Stimulated activated naive CD4-positive, alpha-beta T cell (primary cell): ENCODE measurements around the gene ZNF865.

Source experiments
- DNase-seq, 6 experiments: peaks; one replicate each; lab custom pipeline; 2025; lab: John Stamatoyannopoulos, UW

The ZNF865 gene

GRCh38 chr19:55605207-55605636 lies 225 bp upstream of the ZNF865 start:
- DNase-seq = peak; percentile 92 to 98 (median 96)

DNA sequence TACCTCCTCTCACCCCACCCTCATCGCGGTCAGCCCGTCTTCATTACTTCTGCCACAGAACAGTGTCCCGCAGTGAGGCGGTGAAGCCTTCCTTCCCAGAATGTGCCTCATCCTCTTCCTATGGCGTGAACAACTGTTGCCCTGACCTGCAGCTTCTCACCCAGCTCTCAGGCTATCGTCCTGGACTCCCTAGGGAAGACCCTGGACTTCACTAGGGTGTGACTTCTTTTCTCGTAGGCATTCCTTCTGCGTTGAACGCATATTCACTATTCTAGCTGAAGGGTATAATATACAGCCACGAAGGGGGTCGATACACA lies 982 bp downstream of the ZNF865 start:
- DNase-seq = no peak

GRCh38 chr19:55606817-55607216 lies 1.4 kb downstream of the ZNF865 start:
- DNase-seq = no peak

GRCh38 chr19:55609326-55609725 lies 3.9 kb downstream of the ZNF865 start:
- DNase-seq = no peak

- DNase-seq = no peak
Measured at GRCh38 chr19:55611300-55611982, 6.0 kb downstream of the ZNF865 start.

DNA sequence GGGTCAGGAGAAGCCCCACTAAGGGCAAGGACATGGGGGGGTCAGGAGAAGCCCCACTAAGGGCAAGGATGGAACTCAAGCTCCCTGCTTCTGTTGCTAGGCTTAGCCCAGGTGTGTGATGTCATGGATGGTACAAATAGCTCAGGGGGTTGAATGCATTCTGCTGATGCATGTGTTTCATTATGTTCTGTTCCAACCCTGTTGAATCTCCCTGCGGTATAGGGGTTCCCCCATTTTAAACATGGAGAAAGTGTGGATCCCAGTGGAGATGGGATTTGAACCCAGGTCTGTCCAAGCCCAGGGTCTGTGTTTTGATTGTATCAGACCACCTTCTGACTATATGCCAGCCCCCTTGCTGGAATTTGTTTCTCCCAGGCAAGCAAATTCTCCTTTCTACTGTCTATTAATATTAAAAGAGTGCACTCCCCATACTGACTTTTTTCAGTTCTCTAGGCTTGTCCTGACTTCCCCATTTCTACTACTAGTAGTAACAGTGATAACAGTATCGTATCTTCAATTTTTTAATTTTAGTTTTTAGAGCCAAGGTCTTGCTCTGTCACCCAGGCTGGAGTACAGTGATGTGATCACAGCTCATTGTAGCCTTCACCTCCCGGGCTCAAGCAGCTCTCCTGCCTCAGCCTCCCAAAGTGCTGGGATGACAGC lies 6.7 kb downstream of the ZNF865 start:
- DNase-seq = no peak

DNA sequence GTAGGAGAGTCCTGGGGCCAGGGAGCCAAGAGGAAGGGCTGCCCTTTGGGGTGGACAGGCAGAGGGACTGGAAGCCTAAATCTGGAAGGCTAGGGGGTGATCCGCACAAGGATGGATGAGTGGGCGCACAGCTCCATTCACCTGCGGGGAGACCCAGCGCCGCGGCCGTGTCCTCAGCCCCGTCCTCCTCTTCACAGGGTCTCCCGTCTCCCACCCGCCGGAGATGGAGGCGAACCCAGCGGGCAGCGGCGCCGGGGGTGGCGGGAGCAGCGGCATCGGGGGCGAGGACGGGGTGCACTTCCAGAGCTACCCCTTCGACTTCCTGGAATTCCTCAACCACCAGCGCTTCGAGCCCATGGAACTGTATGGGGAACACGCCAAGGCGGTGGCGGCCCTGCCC lies 7.9 kb downstream of the ZNF865 start:
- DNase-seq = no peak

DNA sequence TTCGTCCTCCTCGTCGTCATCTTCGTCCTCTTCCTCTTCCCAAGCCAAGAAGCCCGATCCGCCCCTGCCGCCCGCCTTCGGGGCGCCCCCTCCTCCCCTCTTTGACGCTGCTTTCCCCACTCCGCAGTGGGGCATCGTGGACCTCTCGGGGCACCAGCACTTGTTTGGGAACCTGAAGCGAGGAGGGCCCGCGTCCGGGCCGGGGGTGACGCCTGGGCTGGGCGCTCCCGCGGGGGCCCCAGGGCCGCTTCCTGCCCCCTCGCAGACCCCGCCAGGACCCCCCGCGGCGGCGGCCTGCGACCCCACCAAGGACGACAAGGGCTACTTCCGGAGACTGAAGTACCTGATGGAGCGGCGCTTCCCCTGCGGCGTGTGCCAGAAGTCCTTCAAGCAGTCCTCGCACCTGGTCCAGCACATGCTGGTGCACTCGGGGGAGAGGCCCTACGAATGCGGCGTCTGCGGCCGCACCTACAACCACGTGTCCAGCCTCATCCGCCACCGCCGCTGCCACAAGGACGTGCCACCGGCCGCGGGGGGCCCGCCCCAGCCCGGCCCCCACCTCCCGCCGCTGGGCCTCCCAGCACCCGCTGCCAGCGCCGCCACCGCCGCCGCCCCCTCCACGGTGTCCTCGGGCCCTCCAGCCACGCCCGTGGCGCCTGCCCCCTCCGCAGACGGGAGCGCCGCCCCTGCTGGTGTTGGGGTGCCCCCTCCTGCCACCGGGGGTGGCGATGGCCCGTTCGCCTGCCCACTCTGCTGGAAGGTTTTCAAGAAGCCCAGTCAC lies 8.7 kb downstream of the ZNF865 start:
- DNase-seq = no peak

- DNase-seq = no peak
Measured at GRCh38 chr19:55614711-55615542, 9.5 kb downstream of the ZNF865 start.

DNA sequence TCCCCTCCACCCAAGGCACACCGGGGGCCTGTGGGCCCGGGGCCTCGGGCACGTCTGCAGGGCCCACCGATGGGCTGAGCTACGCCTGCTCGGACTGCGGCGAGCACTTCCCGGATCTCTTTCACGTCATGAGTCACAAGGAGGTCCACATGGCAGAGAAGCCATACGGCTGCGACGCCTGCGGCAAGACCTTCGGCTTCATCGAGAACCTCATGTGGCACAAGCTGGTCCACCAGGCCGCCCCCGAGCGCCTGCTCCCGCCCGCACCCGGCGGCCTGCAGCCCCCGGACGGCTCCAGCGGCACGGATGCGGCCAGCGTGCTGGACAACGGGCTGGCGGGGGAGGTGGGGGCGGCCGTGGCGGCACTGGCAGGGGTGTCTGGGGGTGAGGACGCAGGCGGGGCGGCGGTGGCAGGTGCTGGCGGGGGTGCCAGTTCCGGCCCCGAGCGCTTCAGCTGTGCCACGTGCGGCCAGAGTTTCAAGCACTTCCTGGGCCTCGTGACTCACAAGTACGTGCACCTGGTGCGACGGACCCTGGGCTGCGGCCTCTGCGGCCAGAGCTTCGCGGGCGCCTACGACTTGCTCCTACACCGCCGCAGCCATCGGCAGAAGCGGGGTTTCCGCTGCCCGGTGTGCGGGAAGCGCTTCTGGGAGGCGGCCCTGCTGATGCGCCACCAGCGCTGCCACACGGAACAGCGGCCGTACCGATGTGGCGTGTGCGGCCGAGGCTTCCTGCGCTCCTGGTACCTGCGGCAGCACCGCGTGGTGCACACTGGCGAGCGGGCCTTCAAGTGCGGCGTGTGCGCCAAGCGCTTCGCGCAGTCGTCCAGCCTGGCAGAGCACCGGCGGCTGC lies 10.3 kb downstream of the ZNF865 start:
- no peak for DNase-seq

DNA sequence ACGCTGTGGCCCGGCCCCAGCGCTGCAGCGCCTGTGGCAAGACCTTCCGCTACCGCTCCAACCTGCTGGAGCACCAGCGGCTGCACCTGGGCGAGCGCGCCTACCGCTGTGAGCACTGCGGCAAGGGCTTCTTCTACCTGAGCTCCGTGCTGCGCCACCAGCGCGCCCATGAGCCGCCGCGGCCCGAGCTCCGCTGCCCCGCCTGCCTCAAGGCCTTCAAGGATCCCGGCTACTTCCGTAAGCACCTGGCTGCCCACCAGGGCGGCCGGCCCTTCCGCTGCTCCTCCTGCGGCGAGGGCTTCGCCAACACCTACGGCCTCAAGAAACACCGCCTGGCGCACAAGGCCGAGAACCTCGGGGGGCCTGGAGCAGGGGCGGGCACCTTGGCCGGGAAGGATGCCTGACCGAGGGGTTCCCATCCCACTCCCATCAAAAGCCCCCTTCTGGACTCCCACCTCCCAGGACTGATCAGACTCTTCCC lies 11.0 kb downstream of the ZNF865 start:
- no peak for DNase-seq

DNA sequence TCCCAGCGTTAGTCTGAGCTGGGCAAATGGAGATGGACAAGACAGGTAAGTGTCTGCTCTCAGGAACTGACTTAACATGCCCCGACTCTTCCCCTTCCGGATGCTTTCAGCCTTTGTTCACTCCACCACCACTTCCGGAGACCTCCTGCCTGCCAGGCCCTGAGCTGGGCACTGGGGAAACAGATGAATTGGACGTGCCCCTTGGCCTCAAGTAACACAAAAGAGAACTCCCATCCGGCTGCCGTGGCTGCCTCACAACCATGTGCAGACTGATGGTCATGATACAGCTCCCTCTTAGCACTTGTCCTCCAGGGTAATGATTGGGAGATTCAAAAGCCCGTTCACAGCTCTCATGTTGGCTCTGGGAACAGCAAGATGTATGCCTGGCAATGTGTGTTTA lies 12.0 kb downstream of the ZNF865 start:
- DNase-seq = no peak

- no peak for DNase-seq
Measured at GRCh38 chr19:55618426-55618825, 13.0 kb downstream of the ZNF865 start.

DNA sequence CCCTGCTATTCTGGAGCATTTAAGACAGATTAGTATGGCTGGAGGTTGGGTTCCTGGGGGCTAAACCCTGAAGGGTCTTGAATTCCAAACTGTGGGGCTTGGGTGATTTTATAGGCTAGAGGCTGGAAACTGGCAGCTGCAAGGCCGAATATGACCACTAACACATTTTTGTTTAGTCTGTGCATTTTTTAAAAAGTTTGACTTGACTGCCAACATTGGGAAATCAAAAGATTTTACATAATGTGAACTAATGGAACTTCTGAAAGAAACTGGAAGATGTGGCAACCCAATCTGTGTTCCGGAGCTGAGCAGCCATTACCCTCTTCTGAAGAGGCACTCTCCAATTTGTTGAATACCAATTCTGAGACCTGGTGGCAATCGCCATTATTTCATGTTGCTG lies 13.8 kb downstream of the ZNF865 start:
- DNase-seq = no peak

- peak in 1 of 6 experiments; percentile 6 for DNase-seq
Measured at GRCh38 chr19:55620410-55621204, 15.2 kb downstream of the ZNF865 start.

- DNase-seq = no peak
Measured at GRCh38 chr19:55621205-55621672, 15.8 kb downstream of the ZNF865 start.

DNA sequence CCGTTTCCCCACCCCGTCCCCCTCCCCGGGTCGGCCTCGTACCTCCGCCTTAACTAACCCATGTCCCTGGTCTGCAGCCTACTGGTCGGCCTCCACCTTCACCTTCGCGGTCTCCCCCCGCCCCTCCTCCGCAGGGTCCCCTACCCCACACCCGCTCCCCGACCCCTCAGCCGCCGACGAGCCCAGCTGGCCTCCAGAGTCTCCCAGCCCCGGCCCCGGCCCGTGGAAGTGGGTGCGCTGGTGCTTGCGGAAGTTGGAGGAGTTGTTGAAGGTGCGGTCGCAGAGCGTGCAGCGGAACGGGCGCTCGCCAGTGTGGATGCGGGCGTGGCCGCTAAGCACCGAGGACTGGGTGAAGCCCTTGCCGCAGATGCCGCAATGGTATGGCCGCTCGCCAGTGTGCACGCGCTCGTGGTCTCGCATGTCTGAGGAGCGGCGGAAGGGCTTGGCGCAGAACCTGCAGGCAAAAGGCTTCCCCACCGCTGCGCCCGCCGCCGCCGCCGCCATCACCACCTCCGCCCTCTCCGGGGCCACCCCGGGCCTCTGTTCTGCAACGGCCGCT lies 16.3 kb downstream of the ZNF865 start:
- DNase-seq = no peak

GRCh38 chr19:55622242-55622969 lies 17.0 kb downstream of the ZNF865 start:
- DNase-seq = no peak

- DNase-seq = no peak
Measured at GRCh38 chr19:55623130-55623529, 17.7 kb downstream of the ZNF865 start.
